ENCODE data around the gene HBG1. TPM values are rescaled to one million over a fixed set of nuclear protein-coding genes. Genes with fewer than 3 reads are reported as not detected.

HBG1 gene
- total and polyA plus RNA-seq, 2 donors (not counting 1 experiment from before 2014, with no cell fraction given) = not detected

- Histone ChIP-seq H3K27ac (ENCODE audit: low read length in 2 of 2) (no peak overlapping the region), H3K4me3 (ENCODE audit: control extremely low read depth in 1 of 5, extremely low read depth in 1 of 5, insufficient read depth in 1 of 5, low read depth in 2 of 5, low read length in 4 of 5) (no peak overlapping the region), H3K36me3 (replicated peaks in 1 of 2; ENCODE audit: control extremely low read depth in 1 of 2, control insufficient read depth in 1 of 2, extremely low read depth in 1 of 2, insufficient read depth in 2 of 2, low read length in 1 of 2) (no peaks in the 10 kb centered on the region), H3K79me2 (ENCODE audit: control insufficient read depth, insufficient read depth, low read length) (no peaks in the 10 kb centered on the region), H4K20me1 (ENCODE audit: control insufficient read depth, insufficient read depth, low read length, poor library complexity, severe bottlenecking) (no peaks in the 10 kb centered on the region), H3K4me2 (replicated peaks; ENCODE audit: low read depth, low read length, poor library complexity, severe bottlenecking) (no peak overlapping the region), H3K4me1 (ENCODE audit: control insufficient read depth in 2 of 2, insufficient read depth in 2 of 2, low read length in 2 of 2) (no peaks in the 10 kb centered on the region), H2AFZ (ENCODE audit: insufficient read depth, low read depth, low read length, poor library complexity, severe bottlenecking) (no peak overlapping the region), H3K9ac (ENCODE audit: low read length) (no peak overlapping the region), H3K9me3 (ENCODE audit: control extremely low read depth in 1 of 3, control insufficient read depth in 2 of 3, insufficient read depth in 1 of 3, low read length in 2 of 3) (no peaks in the 10 kb centered on the region), H3K27me3 (replicated peaks in 1 of 4; ENCODE audit: control extremely low read depth in 1 of 4, control insufficient read depth in 3 of 4, insufficient read depth in 4 of 4, low read length in 3 of 4) (no peaks in the 10 kb centered on the region)
- POLR2A ChIA-PET = no interaction called here
- ATAC-seq (ENCODE audit: low read depth) (no peak), DNase-seq (no peak)
- CTCF ChIA-PET = no interaction called here
- Mint-ChIP-seq H3K4me3 (no peak overlapping the region), H3K27me3 (peaks cover 20% of the 10 kb centered on the region), H3K4me1 (no peaks in the 10 kb centered on the region), H3K9me3 (ENCODE audit: insufficient read depth) (no peaks in the 10 kb centered on the region), H3K27ac (no peak overlapping the region)
- WGBS (ENCODE audit: insufficient coverage) = 63% methylated on average over 2 of the region's 3 CpGs
- TF ChIP-seq EZH2 (IDR thresholded peaks at IDR 0.05; ENCODE audit: borderline replicate concordance, insufficient read depth, low read depth, low read length, poor library complexity, severe bottlenecking) (no peak), CTCF (IDR thresholded peaks at IDR 0.05) (no peak)
- intact Hi-C loops (cut with micrococcal nuclease) = no loop called here
Measured at GRCh38 chr11:5241458-5241857, 8.2 kb downstream of the HBG1 start.

- DNase-seq = no peak
- TF ChIP-seq CTCF (IDR thresholded peaks at IDR 0.05) (no peak), EZH2 (IDR thresholded peaks at IDR 0.05; ENCODE audit: borderline replicate concordance, insufficient read depth, low read depth, low read length, poor library complexity, severe bottlenecking) (no peak)
- Histone ChIP-seq H3K9me3 (ENCODE audit: control extremely low read depth in 1 of 3, control insufficient read depth in 2 of 3, insufficient read depth in 1 of 3, low read length in 2 of 3) (no peaks in the 10 kb centered on the region), H2AFZ (ENCODE audit: insufficient read depth, low read depth, low read length, poor library complexity, severe bottlenecking) (no peak overlapping the region), H3K4me3 (ENCODE audit: control extremely low read depth in 1 of 5, extremely low read depth in 1 of 5, insufficient read depth in 1 of 5, low read depth in 2 of 5, low read length in 4 of 5) (no peak overlapping the region), H4K20me1 (ENCODE audit: control insufficient read depth, insufficient read depth, low read length, poor library complexity, severe bottlenecking) (no peaks in the 10 kb centered on the region), H3K9ac (ENCODE audit: low read length) (no peak overlapping the region), H3K79me2 (ENCODE audit: control insufficient read depth, insufficient read depth, low read length) (no peaks in the 10 kb centered on the region), H3K36me3 (replicated peaks in 1 of 2; ENCODE audit: control extremely low read depth in 1 of 2, control insufficient read depth in 1 of 2, extremely low read depth in 1 of 2, insufficient read depth in 2 of 2, low read length in 1 of 2) (no peaks in the 10 kb centered on the region), H3K4me2 (replicated peaks; ENCODE audit: low read depth, low read length, poor library complexity, severe bottlenecking) (no peak overlapping the region), H3K27me3 (replicated peaks in 1 of 4; ENCODE audit: control extremely low read depth in 1 of 4, control insufficient read depth in 3 of 4, insufficient read depth in 4 of 4, low read length in 3 of 4) (no peaks in the 10 kb centered on the region), H3K4me1 (ENCODE audit: control insufficient read depth in 2 of 2, insufficient read depth in 2 of 2, low read length in 2 of 2) (no peaks in the 10 kb centered on the region), H3K27ac (ENCODE audit: low read length in 2 of 2) (no peak overlapping the region)
- H3K27me3 Mint-ChIP-seq = peaks cover 17% of the 10 kb centered on the region
- no peaks in the 10 kb centered on the region for H3K4me1 Mint-ChIP-seq
- ChIA-PET POLR2A (no interaction called here), CTCF (no interaction called here)
- H3K4me3 Mint-ChIP-seq = no peak overlapping the region
- H3K9me3 Mint-ChIP-seq (ENCODE audit: insufficient read depth) = no peaks in the 10 kb centered on the region
- ATAC-seq (ENCODE audit: low read depth) = no peak
- H3K27ac Mint-ChIP-seq = no peak overlapping the region
- intact Hi-C loops (cut with micrococcal nuclease) = no loop called here
- WGBS (ENCODE audit: insufficient coverage) = no CpG with 5 or more reads among the region's 2 CpGs
Measured at GRCh38 chr11:5240458-5240857, 9.2 kb downstream of the HBG1 start.
